GM18519 (cell line): ENCODE data around the gene LTB4R2.
"Not testable (repeated sequence)": the region's sequence is repeated elsewhere in the genome, so short reads cannot be mapped to it uniquely, and the experiment has no call there.

Experiments used
- ATAC-seq: cut with Tn5 transposase; IDR thresholded peaks from one replicate; pipeline ENCODE4 v1.9.1; 2021; ENCODE audit warnings: mild to moderate bottlenecking, moderate library complexity; ENCODE audit not compliant: unreplicated experiment, low FRiP score

LTB4R2 gene

DNA sequence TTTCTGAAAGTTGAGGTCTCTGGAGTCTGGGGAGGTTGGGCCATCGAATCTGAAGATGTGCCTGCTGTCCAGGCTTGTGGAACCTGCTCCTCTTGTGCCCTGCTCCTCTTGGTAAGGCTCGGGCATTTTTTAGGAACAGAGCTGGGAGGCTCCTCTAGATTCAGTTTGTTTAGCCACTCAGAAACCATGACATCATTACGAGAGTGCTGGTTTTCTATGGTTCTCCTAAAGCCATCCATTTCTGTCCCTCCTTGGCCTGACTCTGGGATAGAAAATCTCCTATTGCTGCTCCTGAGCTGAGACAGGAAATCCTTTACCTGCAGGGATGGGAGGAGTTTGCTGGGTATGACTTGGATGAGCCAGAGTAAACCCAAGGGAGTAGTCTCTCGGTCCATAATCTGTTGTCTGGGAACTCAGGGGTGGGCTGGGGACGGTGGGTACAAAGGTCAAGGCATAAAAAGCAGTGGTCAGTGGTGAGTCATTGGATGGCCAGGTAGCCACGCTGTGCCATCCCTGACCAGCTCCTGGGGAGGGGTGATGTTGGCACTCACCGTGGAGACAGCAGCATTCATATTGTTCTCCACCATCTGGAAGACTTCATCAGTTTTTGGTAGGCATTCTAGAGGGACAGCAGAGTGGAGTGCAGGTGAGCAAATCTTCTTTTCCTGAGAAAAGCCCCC, 27.3 kb downstream of the LTB4R2 start:
- ATAC-seq: no peak

- no peak for ATAC-seq
Observed at GRCh38 chr14:24337824-24338175, 27.9 kb downstream of the LTB4R2 start.

GRCh38 chr14:24338843-24339242, 28.9 kb downstream of the LTB4R2 start:
- no peak for ATAC-seq

DNA sequence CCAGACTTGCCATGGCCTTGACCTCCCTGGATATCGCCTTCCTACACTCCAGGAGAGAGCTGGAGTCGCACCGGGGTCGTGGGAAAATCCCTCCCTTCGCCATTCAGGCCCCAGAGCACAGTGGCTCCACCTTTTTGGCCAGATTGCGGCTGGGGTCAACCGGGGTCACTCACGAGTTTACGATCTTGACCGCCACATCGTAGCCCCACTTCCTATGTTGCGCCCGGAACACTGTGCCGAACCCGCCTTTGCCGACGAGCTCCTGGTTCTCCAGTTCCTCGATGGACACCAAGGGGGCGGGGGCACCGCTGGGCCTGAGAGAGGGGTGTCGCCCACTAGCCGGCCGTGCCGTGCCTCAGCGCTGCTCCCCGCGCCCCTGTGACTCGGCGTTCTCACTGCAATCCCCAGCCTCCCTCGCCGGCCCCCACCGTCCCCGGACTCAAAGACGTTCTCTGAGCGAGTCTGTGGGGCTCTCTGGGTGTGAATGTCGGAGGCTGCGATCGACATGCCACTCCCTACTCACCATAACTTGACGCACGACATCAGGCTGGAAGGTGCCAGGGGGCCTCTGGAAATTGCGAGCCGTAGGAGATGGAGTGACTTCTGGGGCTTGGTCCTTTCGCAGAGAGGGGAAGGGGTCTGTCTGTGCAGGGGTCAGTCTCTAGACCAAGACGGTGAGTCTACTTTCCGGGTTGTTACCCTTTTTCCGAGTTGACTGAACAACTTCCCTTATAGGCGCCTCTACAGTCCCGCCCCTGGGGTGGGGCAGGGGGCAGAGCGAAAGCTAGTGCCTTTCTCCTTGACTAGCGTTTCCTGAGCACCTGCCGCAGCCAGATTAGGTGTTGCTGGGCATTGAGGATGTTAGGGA, 29.6 kb downstream of the LTB4R2 start, which contains the start of gene RIPK3:
Gene RIPK3 (minus strand): TSS at position 708 of the 868 bp plus-strand sequence. CDS start 165 bp downstream, at position 543.
- ATAC-seq: peak; percentile 49

GRCh38 chr14:24340606-24341005, 30.7 kb downstream of the LTB4R2 start:
- no peak for ATAC-seq

DNA sequence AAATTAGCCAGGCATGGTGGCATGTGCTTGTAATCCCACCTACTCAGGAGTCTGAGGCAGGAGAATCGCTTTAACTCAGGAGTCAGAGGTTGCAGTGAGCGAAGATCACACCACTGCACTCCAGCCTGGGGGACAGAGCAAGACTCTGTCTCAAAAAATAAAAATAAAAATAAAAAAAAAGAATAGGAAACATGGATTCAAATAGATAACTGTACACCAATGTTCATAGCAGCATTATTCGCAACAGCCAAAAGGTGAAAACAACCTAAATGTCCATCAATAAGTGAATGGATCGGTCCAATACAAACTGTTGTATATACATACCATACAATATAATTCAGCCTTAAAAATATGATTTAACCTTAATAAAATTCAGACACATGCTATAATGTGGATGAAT, 32.9 kb downstream of the LTB4R2 start:
- no peak for ATAC-seq

DNA sequence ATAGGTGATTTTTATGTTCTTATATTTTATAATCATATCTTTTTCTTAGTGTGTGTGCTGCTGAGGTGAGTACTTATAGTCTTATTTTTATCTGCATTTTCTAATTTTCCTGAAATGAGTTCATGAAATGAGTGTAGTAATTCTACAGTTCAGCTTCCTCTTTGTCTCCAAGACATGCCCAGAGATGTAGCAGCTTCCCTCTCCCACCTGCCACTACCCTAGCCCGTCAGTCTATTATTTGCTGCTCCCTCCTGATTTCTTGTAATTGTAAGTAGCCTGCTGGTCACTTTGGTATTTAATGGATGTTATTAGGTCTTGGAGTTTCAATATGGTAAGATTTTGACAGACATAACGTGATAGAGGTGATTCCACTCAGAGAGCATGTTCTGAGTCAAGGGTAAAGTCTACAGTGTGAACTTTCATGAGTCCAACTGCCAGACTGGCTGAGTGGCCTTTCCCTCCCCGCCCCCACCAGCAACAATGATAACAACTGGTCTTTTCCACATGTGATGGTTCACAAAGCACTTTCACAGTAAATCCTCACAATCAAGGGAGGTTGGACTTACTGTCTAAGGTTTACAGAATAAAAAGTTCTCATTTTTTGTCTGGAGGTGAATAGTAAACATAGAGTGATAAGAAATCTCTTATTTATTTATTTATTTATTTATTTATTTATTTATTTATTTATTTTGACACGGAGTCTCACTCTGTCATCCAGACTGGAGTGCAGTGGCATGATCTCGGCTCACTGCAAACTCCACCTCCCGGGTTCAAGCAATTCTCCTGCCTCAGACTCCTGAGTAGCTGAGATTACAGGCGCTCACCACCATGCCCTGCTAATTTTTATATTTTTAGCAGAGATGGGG, 34.1 kb downstream of the LTB4R2 start:
- ATAC-seq: no peak

- no peak for ATAC-seq
Observed at GRCh38 chr14:24347134-24347533, 37.2 kb downstream of the LTB4R2 start.

DNA sequence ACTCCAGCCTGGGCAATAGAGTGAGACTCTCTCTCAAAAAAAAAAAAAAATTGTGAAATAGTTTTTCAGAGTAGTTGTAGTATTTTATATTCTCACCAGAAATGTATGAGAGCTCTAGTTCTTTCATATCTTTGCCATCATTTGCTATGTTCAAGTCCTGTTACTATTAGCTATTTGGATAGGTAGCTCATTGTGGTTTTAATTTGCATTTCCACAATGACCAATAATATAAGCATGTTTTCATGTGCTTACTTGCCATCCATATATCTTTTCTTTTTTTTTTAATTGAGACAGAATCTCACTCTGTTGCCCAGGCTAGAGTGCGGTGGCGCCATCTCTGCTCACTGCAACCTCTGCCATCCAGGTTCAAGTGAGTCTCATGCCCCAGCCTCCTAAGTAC, 38.2 kb downstream of the LTB4R2 start:
- ATAC-seq: no peak

DNA sequence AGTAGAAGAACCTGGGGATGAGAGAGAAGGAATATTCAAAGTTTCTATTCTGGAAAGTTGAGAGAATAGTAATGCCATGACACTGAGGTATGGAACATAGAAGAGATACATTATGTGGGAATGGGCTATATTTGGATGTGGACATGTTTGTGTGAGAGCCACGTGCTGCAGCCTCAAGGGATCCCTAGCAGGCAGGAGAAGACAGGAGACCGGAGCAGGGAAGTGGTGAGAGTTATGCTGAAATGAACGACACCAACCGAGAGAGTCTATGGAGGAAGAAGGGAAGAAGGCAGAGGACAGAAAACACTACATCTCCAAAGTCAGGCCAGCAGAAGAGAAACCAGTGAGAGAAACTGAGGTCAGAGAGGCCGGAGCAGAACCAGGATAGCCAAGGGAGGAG, 39.8 kb downstream of the LTB4R2 start:
- no peak for ATAC-seq

DNA sequence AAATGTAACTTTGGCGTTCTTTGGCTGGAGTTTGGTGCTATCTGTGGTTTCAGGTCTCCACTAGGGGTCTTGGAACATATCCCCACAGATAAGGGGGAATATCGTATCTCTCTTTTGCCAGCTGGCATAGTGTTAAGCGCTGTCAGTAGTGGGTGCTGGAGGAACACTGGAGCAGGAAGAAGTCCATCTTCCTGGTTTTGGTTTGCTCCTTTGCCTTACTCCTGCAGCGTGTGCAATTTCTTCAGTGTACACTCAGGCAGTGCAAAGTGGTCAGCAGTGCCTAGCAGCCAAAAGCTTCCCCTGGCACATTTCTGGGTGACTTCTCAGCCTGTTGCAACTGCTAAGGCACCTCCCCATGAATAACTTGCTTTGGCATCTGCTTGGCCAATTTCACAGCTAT, 41.6 kb downstream of the LTB4R2 start:
- ATAC-seq: no peak

DNA sequence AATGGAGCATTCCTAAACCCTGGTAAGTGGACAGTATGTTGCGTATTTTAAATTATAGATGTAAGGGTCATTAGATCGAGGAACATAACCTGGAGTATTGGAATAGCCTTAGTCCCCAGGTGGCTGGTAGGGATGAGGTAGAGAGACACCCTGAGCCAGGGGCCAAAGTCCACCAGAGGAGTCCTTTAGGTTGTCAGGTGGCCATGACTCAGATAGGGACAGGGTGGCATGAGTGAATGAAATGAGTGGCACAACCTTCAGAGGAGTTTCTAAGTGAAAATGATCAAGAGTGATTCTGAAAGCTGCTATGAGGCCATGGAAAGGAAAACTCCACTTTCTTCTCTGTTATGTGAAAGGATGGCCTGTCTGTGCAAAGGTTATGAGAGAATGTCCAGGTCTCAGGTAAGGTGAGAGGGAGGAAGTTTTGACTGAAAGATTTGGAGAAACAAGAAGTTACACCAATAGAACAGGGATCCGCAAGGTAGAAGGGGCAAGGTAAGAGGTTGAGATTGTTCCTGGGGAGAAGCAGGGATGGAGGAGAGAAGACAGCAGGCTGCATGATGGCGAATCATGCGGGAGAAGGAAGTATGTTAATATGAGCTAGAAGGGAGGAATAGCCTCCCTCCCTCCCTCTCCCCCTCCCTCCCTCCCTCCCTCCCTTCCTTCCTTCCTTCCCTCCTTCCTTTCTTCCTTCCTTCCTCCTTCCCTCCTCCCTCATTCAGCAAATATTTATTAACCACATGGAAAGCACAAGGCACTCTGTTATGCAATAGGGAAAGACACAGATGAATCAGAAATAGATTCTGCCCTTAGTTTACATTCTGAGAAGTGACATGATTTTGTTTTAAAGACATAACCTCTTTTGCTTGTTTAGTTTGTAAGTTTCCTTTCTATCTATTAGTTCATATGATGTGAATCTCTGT, 43.9 kb downstream of the LTB4R2 start:
- ATAC-seq: no peak

- not testable (repeated sequence) for ATAC-seq
Observed at GRCh38 chr14:24354482-24354825, 44.5 kb downstream of the LTB4R2 start.

- no peak for ATAC-seq
Observed at GRCh38 chr14:24355009-24355408, 45.1 kb downstream of the LTB4R2 start.

DNA sequence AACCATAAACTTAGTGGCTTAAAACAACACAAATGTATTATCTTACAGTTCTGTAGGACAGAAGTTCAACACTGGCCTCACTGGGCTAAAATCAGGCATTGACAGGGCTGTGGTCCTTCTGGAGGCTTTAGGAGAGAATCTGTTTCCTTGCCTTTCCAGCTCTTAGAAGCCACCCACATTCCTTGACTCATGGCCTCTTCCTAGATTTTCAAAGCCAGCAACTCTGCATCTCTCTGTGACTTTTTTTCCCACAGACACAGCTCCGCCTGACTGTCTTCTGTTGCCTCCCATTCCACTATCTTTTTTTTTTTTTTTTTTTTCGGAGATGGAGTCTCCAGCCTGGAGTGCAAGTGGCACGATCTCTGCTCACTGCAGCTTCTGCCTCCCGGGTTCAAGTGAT, 46.3 kb downstream of the LTB4R2 start:
- ATAC-seq: no peak

- ATAC-seq: no peak
Observed at GRCh38 chr14:24360281-24360680, 50.3 kb downstream of the LTB4R2 start.

- no peak for ATAC-seq
Observed at GRCh38 chr14:24361326-24361725, 51.4 kb downstream of the LTB4R2 start.
